Activated CD4-positive, alpha-beta T cell treated with anti-CD3 and anti-CD28 coated beads, Interleukin-2, amount 50 U/mL, for 48 hours (primary cell): ENCODE results near the gene CCDC188.

Experiments
- DNase-seq, 2 experiments: peaks; one replicate each; pipeline ENCODE4 v3.0.0-alpha.2; 2020

CCDC188 gene

GRCh38 chr22:20150381-20151275 is at the start of gene CCDC188:
TSS of gene CCDC188 (minus strand) at chr22:20151055. CDS start at chr22:20150986, 69 bp downstream.
- DNase-seq = no peak

GRCh38 chr22:20199906-20200305 is 49.1 kb upstream of the CCDC188 start:
- no peak for DNase-seq

- no peak for DNase-seq
Observed at GRCh38 chr22:20199413-20199842, 48.6 kb upstream of the CCDC188 start.

- DNase-seq = no peak
Observed at GRCh38 chr22:20198557-20199319, 47.9 kb upstream of the CCDC188 start.

- no peak for DNase-seq
Observed at GRCh38 chr22:20197407-20198030, 46.7 kb upstream of the CCDC188 start.

GRCh38 chr22:20196094-20196842 is 45.4 kb upstream of the CCDC188 start:
- DNase-seq = no peak

- DNase-seq = no peak
Observed at GRCh38 chr22:20194681-20195593, 44.1 kb upstream of the CCDC188 start.

GRCh38 chr22:20193761-20194494 is 43.1 kb upstream of the CCDC188 start:
- DNase-seq = no peak

GRCh38 chr22:20192972-20193760 is 42.3 kb upstream of the CCDC188 start:
- no peak for DNase-seq

- DNase-seq = no peak
Observed at GRCh38 chr22:20192293-20192971, 41.6 kb upstream of the CCDC188 start.

- DNase-seq = no peak
Observed at GRCh38 chr22:20191803-20192202, 40.9 kb upstream of the CCDC188 start.

GRCh38 chr22:20191000-20191515 is 40.2 kb upstream of the CCDC188 start:
- DNase-seq = no peak

GRCh38 chr22:20188567-20188877 is 37.7 kb upstream of the CCDC188 start:
- DNase-seq = no peak

- no peak for DNase-seq
Observed at GRCh38 chr22:20187777-20188566, 37.1 kb upstream of the CCDC188 start.

GRCh38 chr22:20186871-20187546 is 36.2 kb upstream of the CCDC188 start:
- no peak for DNase-seq

- no peak for DNase-seq
Observed at GRCh38 chr22:20186183-20186870, 35.5 kb upstream of the CCDC188 start.

- DNase-seq = no peak
Observed at GRCh38 chr22:20185750-20186149, 34.9 kb upstream of the CCDC188 start.
